ENCODE data around the gene GLYAT.

The GLYAT gene

DNA sequence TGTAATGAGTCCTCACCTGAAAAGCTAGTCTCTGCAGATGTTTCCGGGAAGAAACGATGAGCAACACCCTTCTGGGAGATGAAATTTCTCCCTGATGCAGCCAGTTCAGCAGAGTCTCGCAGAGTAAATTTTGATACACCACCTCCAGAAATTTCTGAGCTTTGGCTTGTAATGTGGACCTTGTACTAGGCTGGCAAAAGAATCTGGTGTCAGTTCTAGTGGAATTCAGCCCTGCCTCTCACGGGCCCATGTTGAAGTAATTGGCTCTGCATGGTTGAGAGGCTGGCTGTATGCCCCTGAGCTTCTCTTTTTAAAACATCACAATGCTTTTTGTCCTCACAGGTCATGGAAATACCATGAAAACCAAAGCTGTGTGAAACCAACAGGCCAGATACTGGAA lies at the start of gene GLYAT:
Gene GLYAT, minus strand, starts transcription at position 125 of the 400 bp plus-strand sequence. CDS start 7,447 bp downstream, outside the sequence.
- no peak for DNase-seq (ENCODE audit: low read depth in 2 of 2)

DNA sequence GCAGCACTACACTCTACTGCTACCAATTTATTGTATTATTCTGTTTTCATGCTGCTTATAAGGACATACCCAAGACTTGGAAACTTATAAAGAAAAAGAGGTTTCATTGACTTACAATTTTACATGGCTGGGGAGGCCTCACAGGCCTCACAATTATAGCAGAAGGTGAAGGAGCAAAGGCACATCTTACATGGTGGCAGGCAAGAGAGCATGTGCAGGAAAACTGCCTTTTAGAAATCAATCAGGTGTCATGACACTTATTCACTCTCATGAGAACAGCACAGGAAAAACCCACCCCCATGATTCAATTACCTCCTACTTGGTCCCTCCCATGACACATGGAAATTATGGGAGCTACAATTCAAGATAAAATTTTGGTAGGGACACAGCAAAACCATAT lies 49.6 kb upstream of the GLYAT start:
- no peak for DNase-seq (ENCODE audit: low read depth in 2 of 2)

GRCh38 chr11:58780578-58780977 lies 48.8 kb upstream of the GLYAT start:
- DNase-seq (ENCODE audit: low read depth in 2 of 2), result no peak

DNA sequence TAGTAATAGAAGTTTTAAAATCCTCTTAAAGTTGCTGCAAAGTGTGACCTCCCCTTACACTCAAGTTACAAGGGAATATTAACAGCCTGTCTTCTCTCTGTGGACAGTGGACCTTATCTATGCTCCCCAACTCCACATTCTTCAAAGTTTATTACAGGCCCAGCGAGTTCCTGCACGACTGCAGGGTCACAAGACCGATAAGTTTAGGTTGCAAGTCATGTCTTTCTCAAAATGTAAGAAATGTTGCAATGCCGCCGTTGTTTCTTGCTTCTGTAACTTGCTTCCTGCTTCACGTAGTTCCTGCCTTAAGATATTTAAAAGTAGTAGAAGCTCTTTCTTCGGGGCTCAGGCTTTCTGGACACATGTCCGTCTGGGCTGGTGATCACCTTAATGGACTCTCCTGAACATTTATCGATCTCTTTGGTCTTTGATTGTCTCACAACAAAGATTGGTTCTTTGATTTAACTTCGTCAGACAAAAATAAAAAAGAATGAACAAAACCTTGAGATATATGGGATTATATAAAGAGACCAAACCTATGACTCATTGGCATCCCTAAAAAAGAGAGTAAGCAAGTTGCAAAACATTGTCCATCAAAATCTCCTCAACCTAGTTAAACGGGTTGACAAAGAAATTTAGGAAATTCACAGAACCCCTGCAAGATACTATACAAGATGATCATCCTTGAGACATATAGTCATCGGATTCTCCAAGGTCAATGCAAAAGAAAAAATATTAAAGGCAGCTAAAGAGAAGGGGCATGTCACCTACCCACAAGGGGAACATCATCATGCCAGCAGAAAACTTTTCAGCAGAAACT lies 45.4 kb upstream of the GLYAT start:
- DNase-seq (ENCODE audit: low read depth in 2 of 2), result no peak

DNA sequence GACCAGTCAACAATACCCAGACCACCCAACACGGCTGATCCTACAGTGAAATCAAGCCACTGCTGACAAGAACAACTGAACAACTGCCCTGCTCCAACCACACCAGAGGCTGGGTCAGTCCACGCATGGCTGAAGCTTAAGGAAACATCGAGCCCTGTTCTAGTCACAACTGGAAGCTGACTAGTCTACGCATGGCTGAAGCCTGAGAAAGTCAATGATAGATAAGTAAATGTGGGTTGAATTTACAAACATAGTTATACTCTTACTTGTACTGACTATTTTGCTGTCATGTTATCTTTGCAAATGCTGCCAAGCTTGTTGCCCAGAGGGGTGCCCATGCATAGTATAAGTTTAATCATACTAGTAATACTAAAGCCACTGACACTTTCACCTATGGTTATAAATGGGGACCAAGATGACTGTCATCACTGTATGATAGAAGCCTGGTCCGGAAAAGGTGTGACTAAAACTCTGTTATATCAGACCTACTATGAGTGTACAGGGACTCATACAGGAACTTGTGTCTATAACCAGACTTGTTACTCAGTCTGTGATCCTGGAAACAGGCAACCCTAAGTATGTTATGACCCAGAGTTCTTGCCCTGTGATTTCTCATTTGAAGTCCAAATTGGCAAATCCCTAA lies 43.4 kb upstream of the GLYAT start:
- no peak for DNase-seq (ENCODE audit: low read depth in 2 of 2)

- DNase-seq (ENCODE audit: low read depth in 2 of 2), result no peak
These were observed 42.4 kb upstream of the GLYAT start for GRCh38 chr11:58774164-58774593.

GRCh38 chr11:58773337-58773736 lies 41.6 kb upstream of the GLYAT start:
- DNase-seq (ENCODE audit: low read depth in 2 of 2), result no peak

DNA sequence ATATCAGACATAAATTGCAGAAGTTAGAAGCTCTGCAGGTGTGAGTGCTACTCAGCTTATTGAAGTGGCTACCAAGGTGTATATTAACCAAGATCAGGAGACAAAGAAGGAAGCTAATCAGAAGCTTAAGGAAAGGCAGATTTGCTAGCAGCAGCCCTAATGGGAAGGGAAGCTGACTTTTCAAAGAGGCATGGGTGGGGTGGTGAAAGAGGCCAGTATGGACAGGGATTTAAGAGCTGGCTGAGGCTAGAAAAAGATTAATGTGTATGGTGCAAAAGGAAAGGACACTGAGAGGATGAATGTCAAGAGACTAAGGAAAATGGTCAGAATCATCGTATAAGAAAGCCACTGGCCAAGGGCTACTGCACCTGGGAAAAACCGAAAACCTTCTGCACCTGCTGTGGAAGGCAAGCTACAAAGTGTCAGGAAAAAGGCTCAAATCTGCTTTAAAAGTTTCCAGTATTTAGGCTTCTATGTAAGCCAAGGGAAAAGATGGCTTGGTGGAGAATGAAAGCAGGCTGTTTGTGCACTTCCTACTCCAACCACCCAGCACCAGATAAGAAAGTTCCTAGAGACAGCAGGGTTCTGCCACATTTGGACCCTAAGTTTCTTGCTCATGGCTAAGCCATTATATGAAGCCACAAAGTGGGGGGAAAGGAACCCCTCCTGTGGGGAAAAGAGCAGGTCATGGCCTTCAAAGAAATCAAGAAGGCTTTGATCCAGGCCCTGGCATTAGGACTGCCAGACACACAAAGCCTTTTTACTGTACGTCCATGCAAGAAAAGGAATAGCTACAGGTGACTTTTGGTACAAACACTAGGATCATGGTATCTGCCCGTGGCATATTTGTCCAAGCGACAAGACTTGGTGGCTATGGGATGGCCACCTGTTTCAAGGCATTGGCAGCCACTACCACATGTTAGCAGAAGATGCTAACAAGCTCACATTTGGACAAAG lies 40.9 kb upstream of the GLYAT start:
- no peak for DNase-seq (ENCODE audit: low read depth in 2 of 2)

DNA sequence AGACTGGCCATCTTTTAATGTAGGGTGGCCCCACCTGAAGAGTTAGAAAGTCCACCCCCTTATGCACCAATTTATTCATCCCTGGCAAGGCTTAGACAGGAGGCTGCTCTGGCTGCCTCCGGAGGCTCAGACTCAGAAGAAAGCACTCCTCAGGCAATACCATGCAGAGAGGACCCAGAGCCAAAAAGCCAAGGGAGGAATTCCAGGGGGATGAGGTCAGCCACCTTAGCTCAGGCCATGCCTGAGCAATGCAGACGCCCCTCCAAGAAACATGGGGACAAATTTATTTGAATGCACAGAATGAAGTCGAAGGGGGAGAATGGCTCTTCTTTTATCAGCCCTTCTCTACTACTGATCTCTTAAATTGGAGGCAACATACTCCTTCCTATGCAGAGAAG lies 39.7 kb upstream of the GLYAT start:
- no peak for DNase-seq (ENCODE audit: low read depth in 2 of 2)

- DNase-seq (ENCODE audit: low read depth in 2 of 2), result peak in 1 of 2 donors; percentile 12
These were observed 39.1 kb upstream of the GLYAT start for GRCh38 chr11:58770627-58771457.

DNA sequence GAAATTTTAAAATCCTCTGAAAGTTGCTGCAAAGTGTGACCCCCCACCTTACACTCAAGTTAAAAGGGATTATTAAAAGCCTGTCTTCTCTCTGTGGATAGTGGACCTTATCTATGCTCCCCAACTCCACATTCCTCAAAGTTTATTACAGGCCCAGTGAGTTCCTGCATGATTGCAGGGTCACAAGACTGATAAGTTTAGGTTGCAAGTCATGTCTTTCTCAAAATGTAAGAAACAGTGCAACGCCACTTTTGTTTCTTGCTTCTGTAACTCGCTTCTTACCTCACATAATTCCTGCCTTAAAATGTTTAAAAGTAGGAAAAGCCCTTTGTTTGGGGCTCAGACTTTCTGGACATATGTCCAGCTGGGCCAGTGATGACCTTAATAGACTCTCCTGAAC lies 38.4 kb upstream of the GLYAT start:
- no peak for DNase-seq (ENCODE audit: low read depth in 2 of 2)

DNA sequence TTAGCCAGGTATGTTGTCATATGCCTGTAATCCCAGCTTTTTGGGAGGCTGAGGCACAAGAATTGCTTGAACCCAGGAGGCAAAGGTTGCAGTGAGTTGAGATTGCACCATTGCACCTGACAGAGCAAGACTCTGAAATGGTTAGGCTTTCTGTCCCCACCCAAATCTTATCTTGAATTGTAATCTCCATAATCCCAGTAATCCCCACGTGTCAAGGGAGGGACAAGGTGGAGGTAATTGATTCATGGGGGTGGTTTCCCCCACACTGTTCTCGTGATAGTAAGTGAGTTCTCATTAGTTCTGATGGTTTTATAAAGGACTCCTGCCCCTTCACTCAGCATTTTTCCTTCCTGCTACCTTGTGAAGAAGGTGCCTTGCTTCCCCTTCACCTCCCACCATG lies 37.6 kb upstream of the GLYAT start:
- no peak for DNase-seq (ENCODE audit: low read depth in 2 of 2)

DNA sequence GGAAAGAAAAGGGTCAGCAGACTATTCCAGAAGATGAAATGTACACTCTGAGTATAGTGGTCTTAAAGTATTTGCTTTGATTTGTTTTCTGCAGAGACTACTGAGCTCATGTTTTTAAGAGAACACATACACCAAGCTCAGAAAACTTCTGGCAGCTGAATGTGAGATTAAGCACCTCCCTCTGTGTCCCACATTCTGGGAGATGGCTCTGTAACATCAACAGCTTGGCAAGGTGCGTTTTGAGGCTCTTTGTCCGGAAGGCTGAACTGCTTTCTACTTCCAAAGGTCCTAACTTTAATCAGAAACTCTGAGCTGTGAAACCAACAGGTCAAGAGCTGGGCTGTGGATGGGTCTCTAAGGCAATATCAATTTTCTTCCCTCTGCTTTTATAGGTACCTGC lies 36.4 kb upstream of the GLYAT start:
- DNase-seq (ENCODE audit: low read depth in 2 of 2), result no peak

DNA sequence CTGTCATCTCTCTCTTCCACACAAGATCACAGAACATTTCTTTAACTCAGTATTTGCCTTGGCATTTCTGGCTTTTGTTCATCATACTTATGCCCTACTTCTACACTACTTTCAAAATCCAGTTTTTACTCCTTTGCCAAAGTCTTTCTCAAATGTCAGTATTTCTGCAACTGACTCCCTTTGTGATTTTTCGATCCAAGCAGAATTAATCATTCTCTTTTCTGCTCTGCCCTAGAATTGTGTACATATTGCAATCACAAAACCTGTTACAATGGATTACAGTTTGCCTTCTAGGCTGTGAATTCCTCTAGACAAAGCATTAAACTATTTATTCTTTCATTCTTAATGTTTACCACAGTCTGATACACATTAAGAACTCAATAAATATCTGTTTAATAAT lies 33.3 kb upstream of the GLYAT start:
- DNase-seq (ENCODE audit: low read depth in 2 of 2), result no peak

GRCh38 chr11:58763120-58763490 lies 31.4 kb upstream of the GLYAT start:
- DNase-seq (ENCODE audit: low read depth in 2 of 2), result no peak

GRCh38 chr11:58762284-58763119 lies 30.8 kb upstream of the GLYAT start:
- no peak for DNase-seq (ENCODE audit: low read depth in 2 of 2)

GRCh38 chr11:58757439-58757838 lies 25.7 kb upstream of the GLYAT start:
- DNase-seq (ENCODE audit: low read depth in 2 of 2), result no peak

DNA sequence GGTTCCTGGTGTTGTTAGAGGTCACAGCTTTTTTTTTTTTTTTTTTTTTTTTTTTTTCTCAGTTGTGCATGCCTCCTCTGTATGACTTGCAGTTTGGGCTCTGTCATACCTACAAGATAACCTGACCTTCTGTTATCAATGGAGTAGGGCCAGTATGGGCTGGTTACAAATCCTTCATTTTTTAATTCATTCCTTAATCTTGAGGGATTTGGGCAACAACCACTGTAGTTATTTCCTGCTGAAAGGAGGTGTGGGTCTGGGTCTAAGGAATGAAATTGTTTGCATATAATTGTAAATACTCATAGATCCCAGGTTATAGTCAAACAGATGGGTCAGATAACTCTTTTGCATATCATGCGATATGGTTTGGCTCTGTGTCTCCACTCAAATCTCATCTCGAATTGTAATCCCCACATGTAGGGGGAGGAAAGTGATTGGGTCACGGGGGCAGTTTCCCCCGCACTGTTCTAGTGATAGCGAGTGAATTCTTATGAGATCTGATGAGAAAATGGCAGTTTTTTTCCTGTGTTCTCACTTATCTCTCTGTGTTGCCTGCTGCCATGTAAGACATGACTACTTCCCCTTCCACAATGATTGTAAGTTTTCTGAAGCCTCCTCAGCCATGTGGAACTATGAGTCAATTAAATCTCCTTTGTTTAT lies 14.1 kb upstream of the GLYAT start:
- no peak for DNase-seq (ENCODE audit: low read depth in 2 of 2)

DNA sequence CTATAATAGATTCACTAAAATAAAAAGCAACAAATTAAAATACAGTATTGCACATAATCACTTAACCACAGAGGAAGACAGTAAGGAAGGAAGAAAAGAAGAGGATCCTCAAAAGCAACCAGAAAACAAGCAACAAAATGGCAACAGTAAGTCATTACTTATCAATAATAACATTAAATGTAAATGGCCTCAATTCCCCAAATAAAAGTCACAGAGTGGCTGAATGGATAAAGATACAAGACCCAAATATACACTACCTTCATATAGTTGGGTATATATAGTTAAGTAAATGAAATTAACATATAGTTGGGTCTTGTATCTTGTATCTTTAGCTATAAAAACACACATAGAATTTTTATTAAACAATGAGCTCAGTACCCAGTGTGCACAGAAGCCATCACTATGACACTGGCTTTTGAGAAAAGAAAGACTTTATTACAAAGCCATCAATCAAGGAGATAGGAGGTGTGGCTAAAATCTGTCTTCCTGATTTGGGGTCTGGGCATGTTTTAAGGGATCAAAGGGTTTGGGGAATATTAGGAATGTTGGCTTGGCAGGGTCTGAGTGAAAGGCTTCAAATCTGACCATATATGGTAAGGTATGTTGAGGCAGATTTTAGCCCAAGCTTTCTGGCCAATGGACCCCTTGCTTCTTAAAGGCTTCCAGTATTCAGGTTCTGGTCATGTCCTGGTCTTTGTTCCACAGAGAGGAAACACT lies 13.4 kb upstream of the GLYAT start:
- no peak for DNase-seq (ENCODE audit: low read depth in 2 of 2)
